ENCODE data around the gene DOCK2. TPM values are rescaled to one million over a fixed set of nuclear protein-coding genes. Genes with fewer than 3 reads are reported as not detected.
"Not testable (repeated sequence)": the region's sequence is repeated elsewhere in the genome, so short reads cannot be mapped to it uniquely, and the experiment has no call there.

DOCK2 gene
- total RNA-seq, 1 experiment from 2014 or later, result 1.4 TPM

DNA sequence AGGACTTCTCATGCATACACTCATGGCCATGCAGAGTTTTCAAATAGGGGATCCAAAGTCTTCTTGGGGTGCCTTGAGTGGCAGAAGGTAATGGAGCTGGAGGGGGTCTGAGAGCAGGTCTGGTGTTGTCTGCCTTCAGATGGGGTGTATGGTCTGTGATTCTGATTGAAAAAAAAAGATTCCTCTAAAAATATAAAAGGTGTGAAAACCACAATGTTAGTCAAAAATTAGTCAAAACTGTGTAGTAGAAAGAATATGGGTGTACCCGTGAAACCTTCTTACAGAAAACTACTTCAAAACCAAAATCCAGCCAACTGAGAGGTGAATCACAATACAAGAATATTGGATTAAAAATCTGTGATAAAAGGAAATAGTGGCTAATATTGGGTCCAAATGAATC is 20.1 kb downstream of the DOCK2 start:
- no peaks in the 10 kb centered on the region for H3K27me3 ChIP-seq (ENCODE audit: control insufficient read depth, insufficient read depth, low read length)
- BruUV-seq (replicated peaks), result no TSS peak
- ChIA-PET POLR2A (no interaction called here), CTCF (no interaction called here)
- DNase-seq (ENCODE audit: low read depth, low spot score), result no peak
- in situ Hi-C loops (cut with HindIII; ENCODE audit: low pct_unique_long_range_greater_than_20kb, low sequenced_read_pairs) (no loop called here), intact Hi-C loops (cut with micrococcal nuclease; ENCODE audit: unreplicated experiment) (no loop called here)
- H3K27ac ChIP-seq (ENCODE audit: low read length), result no peak overlapping the region
- H3K9me3 ChIP-seq (ENCODE audit: control insufficient read depth, insufficient read depth, low read depth, low read length), result no peaks in the 10 kb centered on the region
- ATAC-seq, result no peak
- H3K4me3 ChIP-seq (ENCODE audit: low read depth in 2 of 2, low read length in 2 of 2), result no peak overlapping the region
- H3K4me1 ChIP-seq (ENCODE audit: control insufficient read depth, insufficient read depth, low read length), result no peaks in the 10 kb centered on the region
- H3K36me3 ChIP-seq (ENCODE audit: control insufficient read depth, insufficient read depth, low read length), result no peaks in the 10 kb centered on the region
- no peak for TF ChIP-seq SIN3A (IDR thresholded peaks at IDR 0.05; ENCODE audit: borderline replicate concordance, insufficient read depth, low read depth, low read length)
- TF ChIP-seq, protein P1, sequence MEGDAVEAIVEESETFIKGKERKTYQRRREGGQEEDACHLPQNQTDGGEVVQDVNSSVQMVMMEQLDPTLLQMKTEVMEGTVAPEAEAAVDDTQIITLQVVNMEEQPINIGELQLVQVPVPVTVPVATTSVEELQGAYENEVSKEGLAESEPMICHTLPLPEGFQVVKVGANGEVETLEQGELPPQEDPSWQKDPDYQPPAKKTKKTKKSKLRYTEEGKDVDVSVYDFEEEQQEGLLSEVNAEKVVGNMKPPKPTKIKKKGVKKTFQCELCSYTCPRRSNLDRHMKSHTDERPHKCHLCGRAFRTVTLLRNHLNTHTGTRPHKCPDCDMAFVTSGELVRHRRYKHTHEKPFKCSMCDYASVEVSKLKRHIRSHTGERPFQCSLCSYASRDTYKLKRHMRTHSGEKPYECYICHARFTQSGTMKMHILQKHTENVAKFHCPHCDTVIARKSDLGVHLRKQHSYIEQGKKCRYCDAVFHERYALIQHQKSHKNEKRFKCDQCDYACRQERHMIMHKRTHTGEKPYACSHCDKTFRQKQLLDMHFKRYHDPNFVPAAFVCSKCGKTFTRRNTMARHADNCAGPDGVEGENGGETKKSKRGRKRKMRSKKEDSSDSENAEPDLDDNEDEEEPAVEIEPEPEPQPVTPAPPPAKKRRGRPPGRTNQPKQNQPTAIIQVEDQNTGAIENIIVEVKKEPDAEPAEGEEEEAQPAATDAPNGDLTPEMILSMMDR (IDR thresholded peaks at IDR 0.05), result no peak
- TF ChIP-seq POLR2AphosphoS5 (IDR thresholded peaks at IDR 0.05; ENCODE audit: low read depth, low read length), result no peak
- no peak for TF ChIP-seq TCF7L2 (IDR thresholded peaks at IDR 0.05; ENCODE audit: low read depth, low read length)
- TF ChIP-seq, protein P2, sequence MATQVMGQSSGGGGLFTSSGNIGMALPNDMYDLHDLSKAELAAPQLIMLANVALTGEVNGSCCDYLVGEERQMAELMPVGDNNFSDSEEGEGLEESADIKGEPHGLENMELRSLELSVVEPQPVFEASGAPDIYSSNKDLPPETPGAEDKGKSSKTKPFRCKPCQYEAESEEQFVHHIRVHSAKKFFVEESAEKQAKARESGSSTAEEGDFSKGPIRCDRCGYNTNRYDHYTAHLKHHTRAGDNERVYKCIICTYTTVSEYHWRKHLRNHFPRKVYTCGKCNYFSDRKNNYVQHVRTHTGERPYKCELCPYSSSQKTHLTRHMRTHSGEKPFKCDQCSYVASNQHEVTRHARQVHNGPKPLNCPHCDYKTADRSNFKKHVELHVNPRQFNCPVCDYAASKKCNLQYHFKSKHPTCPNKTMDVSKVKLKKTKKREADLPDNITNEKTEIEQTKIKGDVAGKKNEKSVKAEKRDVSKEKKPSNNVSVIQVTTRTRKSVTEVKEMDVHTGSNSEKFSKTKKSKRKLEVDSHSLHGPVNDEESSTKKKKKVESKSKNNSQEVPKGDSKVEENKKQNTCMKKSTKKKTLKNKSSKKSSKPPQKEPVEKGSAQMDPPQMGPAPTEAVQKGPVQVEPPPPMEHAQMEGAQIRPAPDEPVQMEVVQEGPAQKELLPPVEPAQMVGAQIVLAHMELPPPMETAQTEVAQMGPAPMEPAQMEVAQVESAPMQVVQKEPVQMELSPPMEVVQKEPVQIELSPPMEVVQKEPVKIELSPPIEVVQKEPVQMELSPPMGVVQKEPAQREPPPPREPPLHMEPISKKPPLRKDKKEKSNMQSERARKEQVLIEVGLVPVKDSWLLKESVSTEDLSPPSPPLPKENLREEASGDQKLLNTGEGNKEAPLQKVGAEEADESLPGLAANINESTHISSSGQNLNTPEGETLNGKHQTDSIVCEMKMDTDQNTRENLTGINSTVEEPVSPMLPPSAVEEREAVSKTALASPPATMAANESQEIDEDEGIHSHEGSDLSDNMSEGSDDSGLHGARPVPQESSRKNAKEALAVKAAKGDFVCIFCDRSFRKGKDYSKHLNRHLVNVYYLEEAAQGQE (IDR thresholded peaks at IDR 0.05; ENCODE audit: insufficient read depth in 1 of 2, low read depth in 2 of 2, low read length in 1 of 2), result no peak

DNA sequence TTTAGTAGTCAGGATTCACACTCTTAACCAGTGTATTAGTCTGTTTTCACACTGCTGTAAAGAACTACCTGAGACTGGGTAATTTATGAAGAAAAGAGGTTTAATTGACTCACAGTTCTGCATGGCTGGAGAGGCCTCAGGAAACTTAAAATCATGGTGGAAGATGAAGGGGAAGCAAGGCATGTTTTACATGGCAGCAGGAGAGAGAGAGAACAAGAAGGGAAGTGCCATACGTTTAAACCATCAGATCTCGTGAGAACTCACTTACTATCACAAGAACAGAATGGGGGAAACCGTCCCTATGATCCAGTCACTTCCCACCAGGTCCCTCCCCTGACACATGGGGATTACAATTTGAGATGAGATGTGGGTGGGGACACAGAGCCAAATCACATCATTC is 25.4 kb downstream of the DOCK2 start:
- in situ Hi-C loops (cut with HindIII; ENCODE audit: low pct_unique_long_range_greater_than_20kb, low sequenced_read_pairs); H3K27me3 ChIP-seq (ENCODE audit: control insufficient read depth, insufficient read depth, low read length); ATAC-seq; H3K4me3 ChIP-seq (ENCODE audit: low read depth in 2 of 2, low read length in 2 of 2); H3K4me1 ChIP-seq (ENCODE audit: control insufficient read depth, insufficient read depth, low read length); intact Hi-C loops (cut with micrococcal nuclease; ENCODE audit: unreplicated experiment); H3K9me3 ChIP-seq (ENCODE audit: control insufficient read depth, insufficient read depth, low read depth, low read length); BruUV-seq (replicated peaks); POLR2A ChIA-PET; H3K27ac ChIP-seq (ENCODE audit: low read length); CTCF ChIA-PET; DNase-seq (ENCODE audit: low read depth, low spot score); H3K36me3 ChIP-seq (ENCODE audit: control insufficient read depth, insufficient read depth, low read length): not testable (repeated sequence)

DNA sequence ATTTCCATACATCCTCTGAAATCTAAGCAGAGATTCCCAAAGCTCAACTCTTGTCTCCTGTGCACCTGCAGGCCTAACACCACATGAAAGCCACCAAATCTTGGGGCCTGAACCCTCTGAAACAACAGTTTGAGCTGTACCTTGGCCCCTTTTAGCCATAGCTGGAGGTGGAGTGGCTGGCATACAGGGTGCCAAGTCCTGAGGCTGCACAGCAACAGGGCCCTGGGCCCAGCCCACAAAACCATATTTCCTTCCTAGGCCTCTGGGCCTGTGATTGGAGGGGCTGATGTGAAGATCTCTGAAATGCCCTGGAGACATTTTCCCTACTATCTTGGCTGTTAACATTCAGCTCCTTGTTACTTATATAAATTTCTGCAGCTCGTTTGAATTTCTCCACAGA is 26.5 kb downstream of the DOCK2 start:
- CTCF ChIA-PET, result no interaction called here
- Histone ChIP-seq H3K9me3 (ENCODE audit: control insufficient read depth, insufficient read depth, low read depth, low read length) (no peaks in the 10 kb centered on the region), H3K4me1 (ENCODE audit: control insufficient read depth, insufficient read depth, low read length) (peaks cover 5% of the 10 kb centered on the region), H3K4me3 (ENCODE audit: low read depth in 2 of 2, low read length in 2 of 2) (no peak overlapping the region), H3K36me3 (ENCODE audit: control insufficient read depth, insufficient read depth, low read length) (no peaks in the 10 kb centered on the region), H3K27me3 (ENCODE audit: control insufficient read depth, insufficient read depth, low read length) (no peaks in the 10 kb centered on the region), H3K27ac (ENCODE audit: low read length) (no peak overlapping the region)
- BruUV-seq (replicated peaks), result no TSS peak
- POLR2A ChIA-PET, result no interaction called here
- DNase-seq (ENCODE audit: low read depth, low spot score) (no peak), ATAC-seq (no peak)
- TF ChIP-seq TCF7L2 (IDR thresholded peaks at IDR 0.05; ENCODE audit: low read depth, low read length) (no peak), SIN3A (IDR thresholded peaks at IDR 0.05; ENCODE audit: borderline replicate concordance, insufficient read depth, low read depth, low read length) (no peak)
- TF ChIP-seq, protein P2 (IDR thresholded peaks at IDR 0.05; ENCODE audit: insufficient read depth in 1 of 2, low read depth in 2 of 2, low read length in 1 of 2), result no peak
- in situ Hi-C loops (cut with HindIII; ENCODE audit: low pct_unique_long_range_greater_than_20kb, low sequenced_read_pairs) (no loop called here), intact Hi-C loops (cut with micrococcal nuclease; ENCODE audit: unreplicated experiment) (no loop called here)
